ENCODE results near the gene COG4. TPM values are rescaled to one million over a fixed set of nuclear protein-coding genes. Genes with fewer than 3 reads are reported as not detected.

Gene COG4
- total RNA-seq, 1 donor from 2014 or later: 43.7 TPM

GRCh38 chr16:70496513-70496912 lies 26.8 kb downstream of the COG4 start:
- H3K4me1 ChIP-seq: peaks cover 19% of the 10 kb centered on the region
- no peak for DNase-seq
- no peaks in the 10 kb centered on the region for H3K27me3 ChIP-seq (ENCODE audit: low read depth)
- TF ChIP-seq CTCF (IDR thresholded peaks at IDR 0.05; ENCODE audit: borderline replicate concordance): no peak
- intact Hi-C loops (cut with micrococcal nuclease): no loop called here
- H3K4me3 ChIP-seq: no peak overlapping the region
- H3K36me3 ChIP-seq: peaks cover 91% of the 10 kb centered on the region
- no peaks in the 10 kb centered on the region for H3K9me3 ChIP-seq (replicated peaks)
- no peak overlapping the region for H3K27ac ChIP-seq (replicated peaks)

DNA sequence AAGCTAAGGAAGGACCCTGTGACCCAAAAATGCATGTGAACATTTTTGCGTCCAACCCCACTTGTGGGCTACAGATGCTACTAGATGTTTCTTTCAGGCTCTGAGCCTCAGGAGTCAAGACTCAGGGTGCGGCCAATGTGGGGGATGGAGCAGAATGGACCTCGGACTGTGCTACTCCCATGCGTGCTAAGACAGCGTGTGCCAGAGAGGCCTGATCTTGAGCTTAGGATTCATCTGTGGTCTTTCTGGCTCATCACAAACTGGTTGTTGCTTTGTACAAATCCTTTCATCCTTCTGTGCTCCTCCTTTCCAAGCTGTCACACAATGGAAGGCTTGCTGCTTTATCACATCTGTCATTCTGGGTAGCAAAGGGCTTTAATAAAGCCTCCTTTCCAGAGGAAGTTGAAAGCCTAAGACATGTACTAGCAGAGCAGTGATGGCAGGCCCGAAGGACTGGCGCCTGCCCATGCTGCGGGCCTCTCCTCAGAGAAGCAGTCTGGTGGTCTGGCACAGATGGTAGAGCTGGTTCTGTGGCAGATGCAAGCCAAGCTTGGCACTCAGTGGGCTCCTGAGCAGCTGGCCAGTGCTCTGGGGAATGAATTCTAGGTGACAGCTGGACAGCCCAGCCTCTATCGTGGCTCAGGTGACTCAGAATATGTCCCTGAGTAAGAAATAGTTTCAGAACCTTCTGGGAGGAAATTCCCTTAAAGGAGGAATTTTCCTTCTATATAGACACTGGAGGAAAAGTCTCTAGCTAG lies 27.8 kb downstream of the COG4 start:
- DNase-seq: no peak
- Histone ChIP-seq H3K9me3 (replicated peaks) (no peaks in the 10 kb centered on the region), H3K27me3 (ENCODE audit: low read depth) (no peaks in the 10 kb centered on the region), H3K4me1 (peaks cover 19% of the 10 kb centered on the region), H3K27ac (replicated peaks) (no peak overlapping the region), H3K36me3 (peaks cover 82% of the 10 kb centered on the region), H3K4me3 (no peak overlapping the region)
- no peak for TF ChIP-seq CTCF (IDR thresholded peaks at IDR 0.05; ENCODE audit: borderline replicate concordance)
- intact Hi-C loops (cut with micrococcal nuclease): no loop called here

- Histone ChIP-seq H3K9me3 (replicated peaks) (no peaks in the 10 kb centered on the region), H3K27me3 (ENCODE audit: low read depth) (no peaks in the 10 kb centered on the region), H3K4me3 (no peak overlapping the region), H3K4me1 (peaks cover 19% of the 10 kb centered on the region), H3K27ac (replicated peaks) (peak overlapping the region; percentile 12), H3K36me3 (peaks cover 82% of the 10 kb centered on the region)
- TF ChIP-seq CTCF (IDR thresholded peaks at IDR 0.05; ENCODE audit: borderline replicate concordance): no peak
- intact Hi-C loops (cut with micrococcal nuclease): no loop called here
- DNase-seq: no peak
Observed at GRCh38 chr16:70494777-70495176, 28.6 kb downstream of the COG4 start.

- Histone ChIP-seq H3K4me3 (no peak overlapping the region), H3K27ac (replicated peaks) (peak overlapping the region; percentile 64), H3K4me1 (peaks cover 19% of the 10 kb centered on the region), H3K36me3 (peaks cover 82% of the 10 kb centered on the region), H3K9me3 (replicated peaks) (no peaks in the 10 kb centered on the region), H3K27me3 (ENCODE audit: low read depth) (no peaks in the 10 kb centered on the region)
- DNase-seq: no peak
- intact Hi-C loops (cut with micrococcal nuclease): no loop called here
- TF ChIP-seq CTCF (IDR thresholded peaks at IDR 0.05; ENCODE audit: borderline replicate concordance): no peak
Observed at GRCh38 chr16:70494202-70494770, 29.1 kb downstream of the COG4 start.

DNA sequence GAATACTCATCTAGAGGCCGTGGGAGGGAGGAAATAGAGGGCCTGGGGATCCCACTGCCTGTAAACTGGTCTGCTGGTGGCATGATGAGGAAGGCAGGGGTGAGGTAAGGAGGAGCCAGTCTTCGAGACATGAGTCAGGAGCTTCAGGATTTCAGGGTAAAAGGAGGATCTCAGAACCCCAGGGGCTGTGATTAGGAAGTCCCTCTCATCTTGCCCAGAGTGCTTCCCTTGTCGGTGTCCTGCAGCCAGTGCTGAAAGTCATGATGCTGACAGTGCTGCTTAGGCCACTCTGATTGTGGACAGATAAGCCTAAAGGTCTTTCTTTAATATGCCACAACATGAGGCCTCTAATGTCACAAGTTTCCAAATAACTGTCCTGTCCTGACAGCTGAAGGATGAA lies 29.6 kb downstream of the COG4 start:
- Histone ChIP-seq H3K9me3 (replicated peaks) (no peaks in the 10 kb centered on the region), H3K27me3 (ENCODE audit: low read depth) (no peaks in the 10 kb centered on the region), H3K4me1 (peaks cover 19% of the 10 kb centered on the region), H3K36me3 (peaks cover 82% of the 10 kb centered on the region), H3K4me3 (no peak overlapping the region), H3K27ac (replicated peaks) (peak overlapping the region; percentile 64)
- no peak for TF ChIP-seq CTCF (IDR thresholded peaks at IDR 0.05; ENCODE audit: borderline replicate concordance)
- no peak for DNase-seq
- intact Hi-C loops (cut with micrococcal nuclease): no loop called here

Measured in left ventricle myocardium inferior (tissue), 1 donor.